Gastrocnemius medialis (tissue), 4 donors: ENCODE results near the gene ZC3HAV1L. TPM values are rescaled to one million over a fixed set of nuclear protein-coding genes. Genes with fewer than 3 reads are reported as not detected.

Experiments used
- ATAC-seq, 2 donors: fragments of 150-250 bp; one replicate each; pipeline ENCODE4 v1.9.1; 2016
- DNase-seq, 2 donors: peaks; one replicate each; pipeline ENCODE4 v3.0.0-alpha.2; 2019
- H3K27ac ChIP-seq, 4 donors: fragments of 200-600 bp; sonication (generic); 1 replicate in 1 of 4; 2 replicates in 3 of 4; pipeline ENCODE4 v1.5.1; 2016 to 2018; ENCODE audit warnings: mild to moderate bottlenecking in 2 of 4, moderate library complexity in 1 of 4
- H3K27me3 ChIP-seq, 3 donors: fragments of 200-600 bp; sonication (generic) in 2 of 3; 1 replicate in 1 of 3; 2 replicates in 2 of 3; pipeline versions ENCODE4 v1.5.1 to v1.6.0; 2016 to 2019; ENCODE audit warnings: mild to moderate bottlenecking in 1 of 3, moderate library complexity in 1 of 3
- H3K36me3 ChIP-seq, 2 donors: fragments of 200-600 bp; sonication (generic) in 1 of 2; one replicate each; pipeline ENCODE4 v1.5.1; 2017 to 2018
- H3K4me1 ChIP-seq, 2 donors: fragments of 200-600 bp; sonication (generic) in 1 of 2; one replicate each; pipeline ENCODE4 v1.5.1; 2016 to 2017; ENCODE audit warnings: mild to moderate bottlenecking in 2 of 2
- H3K4me3 ChIP-seq, 4 donors: fragments of 200-600 bp; sonication (generic) in 3 of 4; 1 replicate in 1 of 4; 2 replicates in 3 of 4; pipeline ENCODE4 v1.5.1; 2016 to 2019; ENCODE audit warnings: mild to moderate bottlenecking in 2 of 4
- H3K9me3 ChIP-seq, 3 donors: fragments of 200-600 bp; sonication (generic) in 2 of 3; 1 replicate in 1 of 3; 2 replicates in 2 of 3; pipeline ENCODE4 v1.5.1; 2016 to 2019
- POLR2A ChIP-seq, 2 donors: fragments of 450-650 bp; IDR thresholded peaks; one replicate each; pipeline ENCODE4 v1.6.1; 2017; ENCODE audit warnings: antibody characterized with exemption in 2 of 2, mild to moderate bottlenecking in 2 of 2, moderate library complexity in 2 of 2
- in situ Hi-C, 4 donors: fragments of 200-750 bp; cut with MboI; loops; one replicate each; pipeline versions ENCODE4 v1.15.0 to v1.8.0; 2017; ENCODE audit warnings: low sequenced_read_pairs in 4 of 4
- intact Hi-C: fragments of 100-400 bp; cut with DNase I; formaldehyde crosslinking; loops from one replicate; pipeline ENCODE4 v1.15.1; 2023; ENCODE audit warnings: low total_unique reads
- total RNA-seq, 4 donors: library from RNA; depleted of rRNA; stranded (reverse); fragments of >200 nt; gene quantifications; one replicate each; pipeline versions ENCODE4 v1.1.0 to v1.2.3, GENCODE V29; 2016
- TF ChIP-seq, protein P1 (sequence below), 5 experiments: fragments of 450-650 bp in 3 of 5; fragments of 200-600 bp in 2 of 5; sonication (generic) in 2 of 5; IDR thresholded peaks in 4 of 5; conservative IDR thresholded peaks in 1 of 5; 1 replicate in 4 of 5; 2 replicates in 1 of 5; pipeline ENCODE4 v1.5.1; 2016 to 2019; ENCODE audit warnings: antibody characterized with exemption in 5 of 5, mild to moderate bottlenecking in 3 of 5, moderate library complexity in 3 of 5

ZC3HAV1L gene
- total RNA-seq, 4 donors from 2014 or later: 1.1 to 2.2 (median 1.5) TPM

GRCh38 chr7:139049936-139050335, 14.1 kb upstream of the ZC3HAV1L start:
- no peaks in the 10 kb centered on the region for H3K9me3 ChIP-seq
- DNase-seq: no peak
- intact Hi-C loops: no loop called here

DNA sequence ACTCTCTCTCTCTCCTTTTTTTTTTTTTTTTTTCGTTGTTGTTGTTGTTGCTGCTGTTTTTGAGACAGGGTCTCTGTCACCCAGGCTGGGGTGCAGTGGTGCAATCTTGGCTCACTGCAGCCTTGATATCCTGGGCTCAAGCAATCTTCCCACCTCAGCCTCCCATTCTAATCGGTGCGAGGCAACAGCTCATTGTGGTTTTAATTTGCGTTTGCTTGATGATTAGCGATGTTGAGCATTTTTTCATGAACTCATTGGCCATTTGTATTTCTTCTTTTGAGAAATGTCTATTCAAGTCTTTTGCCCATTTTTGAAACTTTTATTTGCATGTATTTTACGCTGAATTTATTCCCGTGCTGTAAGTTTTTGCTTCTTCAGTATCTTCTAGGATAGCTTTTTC, 13.3 kb upstream of the ZC3HAV1L start:
- in situ Hi-C loops (no loop called here), intact Hi-C loops (no loop called here)
- Histone ChIP-seq H3K4me1 (no peaks in the 10 kb centered on the region), H3K9me3 (no peaks in the 10 kb centered on the region), H3K27me3 (no peaks in the 10 kb centered on the region), H3K27ac (no peak overlapping the region), H3K4me3 (no peak overlapping the region), H3K36me3 (peaks cover 0 to 25% of the 10 kb centered on the region in 2 donors)
- TF ChIP-seq POLR2A (IDR thresholded peaks at IDR 0.05): no peak
- TF ChIP-seq, protein P1, sequence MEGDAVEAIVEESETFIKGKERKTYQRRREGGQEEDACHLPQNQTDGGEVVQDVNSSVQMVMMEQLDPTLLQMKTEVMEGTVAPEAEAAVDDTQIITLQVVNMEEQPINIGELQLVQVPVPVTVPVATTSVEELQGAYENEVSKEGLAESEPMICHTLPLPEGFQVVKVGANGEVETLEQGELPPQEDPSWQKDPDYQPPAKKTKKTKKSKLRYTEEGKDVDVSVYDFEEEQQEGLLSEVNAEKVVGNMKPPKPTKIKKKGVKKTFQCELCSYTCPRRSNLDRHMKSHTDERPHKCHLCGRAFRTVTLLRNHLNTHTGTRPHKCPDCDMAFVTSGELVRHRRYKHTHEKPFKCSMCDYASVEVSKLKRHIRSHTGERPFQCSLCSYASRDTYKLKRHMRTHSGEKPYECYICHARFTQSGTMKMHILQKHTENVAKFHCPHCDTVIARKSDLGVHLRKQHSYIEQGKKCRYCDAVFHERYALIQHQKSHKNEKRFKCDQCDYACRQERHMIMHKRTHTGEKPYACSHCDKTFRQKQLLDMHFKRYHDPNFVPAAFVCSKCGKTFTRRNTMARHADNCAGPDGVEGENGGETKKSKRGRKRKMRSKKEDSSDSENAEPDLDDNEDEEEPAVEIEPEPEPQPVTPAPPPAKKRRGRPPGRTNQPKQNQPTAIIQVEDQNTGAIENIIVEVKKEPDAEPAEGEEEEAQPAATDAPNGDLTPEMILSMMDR (IDR thresholded peaks at IDR 0.05 in 4 of 5, conservative IDR thresholded peaks at IDR 0.05 in 1 of 5): no peak
- ATAC-seq (no peak), DNase-seq (no peak)

More at GRCh38 chr7:139049936-139050335, 14.1 kb upstream of the ZC3HAV1L start:
- peaks cover 0 to 25% of the 10 kb centered on the region in 2 donors for H3K36me3 ChIP-seq
- in situ Hi-C loops: no loop called here
- ATAC-seq: no peak
- H3K4me3 ChIP-seq: no peak overlapping the region
- no peak for TF ChIP-seq POLR2A (IDR thresholded peaks at IDR 0.05)
- TF ChIP-seq, protein P1 (IDR thresholded peaks at IDR 0.05 in 4 of 5, conservative IDR thresholded peaks at IDR 0.05 in 1 of 5): no peak
- H3K4me1 ChIP-seq: no peaks in the 10 kb centered on the region
- no peaks in the 10 kb centered on the region for H3K27me3 ChIP-seq
- H3K27ac ChIP-seq: no peak overlapping the region

DNA sequence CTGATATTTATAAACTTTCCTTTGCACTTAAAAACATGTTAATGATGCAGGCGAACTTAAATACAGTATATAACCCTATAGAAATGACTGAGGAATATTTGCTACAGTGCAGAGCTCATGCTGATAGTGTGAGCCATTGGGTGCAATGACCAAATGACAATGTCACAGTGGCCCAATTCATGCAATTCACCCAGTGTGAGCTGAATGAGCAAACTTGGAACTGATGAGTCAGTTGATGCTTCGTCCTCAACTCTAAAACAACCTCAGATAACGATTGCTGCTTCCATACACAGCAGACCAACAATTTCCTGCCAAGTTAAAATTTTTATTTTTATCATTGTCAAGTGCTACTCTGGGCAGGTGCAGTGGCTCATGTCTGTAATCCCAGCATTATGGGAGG, 12.1 kb upstream of the ZC3HAV1L start:
- in situ Hi-C loops (no loop called here), intact Hi-C loops (no loop called here)
- no peak overlapping the region for H3K27ac ChIP-seq
- DNase-seq (no peak), ATAC-seq (no peak)
- no peaks in the 10 kb centered on the region for H3K9me3 ChIP-seq
- TF ChIP-seq POLR2A (IDR thresholded peaks at IDR 0.05): no peak
- TF ChIP-seq, protein P1 (IDR thresholded peaks at IDR 0.05 in 4 of 5, conservative IDR thresholded peaks at IDR 0.05 in 1 of 5): no peak
- peaks cover 0 to 19% of the 10 kb centered on the region in 2 donors for H3K36me3 ChIP-seq
- H3K4me3 ChIP-seq: no peak overlapping the region
- H3K27me3 ChIP-seq: no peaks in the 10 kb centered on the region
- no peaks in the 10 kb centered on the region for H3K4me1 ChIP-seq

GRCh38 chr7:139046143-139046542, 10.3 kb upstream of the ZC3HAV1L start:
- Histone ChIP-seq H3K36me3 (peaks cover 0 to 15% of the 10 kb centered on the region in 2 donors), H3K27ac (no peak overlapping the region), H3K4me3 (no peak overlapping the region), H3K27me3 (no peaks in the 10 kb centered on the region), H3K4me1 (no peaks in the 10 kb centered on the region), H3K9me3 (no peaks in the 10 kb centered on the region)
- in situ Hi-C loops: no loop called here
- TF ChIP-seq, protein P1 (IDR thresholded peaks at IDR 0.05 in 4 of 5, conservative IDR thresholded peaks at IDR 0.05 in 1 of 5): no peak
- no peak for TF ChIP-seq POLR2A (IDR thresholded peaks at IDR 0.05)
- ATAC-seq (no peak), DNase-seq (no peak)
- intact Hi-C loops: no loop called here
